Neural progenitor cell (in vitro differentiated cells): ENCODE data around the gene PKP3.

Experiments
- EZH2phosphoT487 ChIP-seq: fragments of 200-600 bp; sonication (generic); IDR thresholded peaks from 2 replicates; pipeline ENCODE4 v1.6.1; 2017; ENCODE audit warnings: antibody characterized with exemption
- TF ChIP-seq, protein P1 (sequence below): fragments of 200-600 bp; sonication (generic); IDR thresholded peaks from 2 replicates; pipeline ENCODE4 v1.5.1; 2017; ENCODE audit warnings: antibody characterized with exemption, mild to moderate bottlenecking

DNA sequence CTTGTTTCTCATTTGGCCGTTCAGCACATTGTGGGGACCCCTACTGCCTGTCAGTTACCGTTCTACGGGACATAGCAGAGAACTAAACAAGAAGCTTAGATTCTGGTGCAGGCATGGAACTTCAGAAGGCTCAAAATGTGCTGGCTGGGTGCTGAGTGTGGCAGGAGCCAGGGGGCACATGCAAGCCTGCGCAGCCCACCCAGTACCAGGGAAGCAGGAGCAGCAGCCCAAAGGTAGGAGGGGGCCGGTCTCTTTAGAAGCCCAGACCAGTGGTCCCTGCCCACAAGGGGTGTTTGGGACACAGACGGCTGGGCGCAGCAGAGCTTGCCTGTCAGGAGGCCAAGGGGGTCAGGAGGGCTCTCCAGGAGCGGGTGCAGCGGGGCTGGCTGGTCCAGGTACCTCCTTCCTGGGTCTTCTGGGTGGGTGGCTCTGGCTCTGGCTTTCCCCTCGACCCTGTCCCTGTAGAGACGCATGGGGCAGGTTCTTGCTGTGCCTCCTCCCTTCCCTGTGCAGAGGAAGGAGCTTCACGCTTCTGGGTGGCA, 58.3 kb downstream of the PKP3 start:
- TF ChIP-seq EZH2phosphoT487: no peak
- TF ChIP-seq, protein P1, sequence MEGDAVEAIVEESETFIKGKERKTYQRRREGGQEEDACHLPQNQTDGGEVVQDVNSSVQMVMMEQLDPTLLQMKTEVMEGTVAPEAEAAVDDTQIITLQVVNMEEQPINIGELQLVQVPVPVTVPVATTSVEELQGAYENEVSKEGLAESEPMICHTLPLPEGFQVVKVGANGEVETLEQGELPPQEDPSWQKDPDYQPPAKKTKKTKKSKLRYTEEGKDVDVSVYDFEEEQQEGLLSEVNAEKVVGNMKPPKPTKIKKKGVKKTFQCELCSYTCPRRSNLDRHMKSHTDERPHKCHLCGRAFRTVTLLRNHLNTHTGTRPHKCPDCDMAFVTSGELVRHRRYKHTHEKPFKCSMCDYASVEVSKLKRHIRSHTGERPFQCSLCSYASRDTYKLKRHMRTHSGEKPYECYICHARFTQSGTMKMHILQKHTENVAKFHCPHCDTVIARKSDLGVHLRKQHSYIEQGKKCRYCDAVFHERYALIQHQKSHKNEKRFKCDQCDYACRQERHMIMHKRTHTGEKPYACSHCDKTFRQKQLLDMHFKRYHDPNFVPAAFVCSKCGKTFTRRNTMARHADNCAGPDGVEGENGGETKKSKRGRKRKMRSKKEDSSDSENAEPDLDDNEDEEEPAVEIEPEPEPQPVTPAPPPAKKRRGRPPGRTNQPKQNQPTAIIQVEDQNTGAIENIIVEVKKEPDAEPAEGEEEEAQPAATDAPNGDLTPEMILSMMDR: no peak
